Colonic mucosa (tissue), 4 donors: ENCODE results near the gene RFESD. TPM values are rescaled to one million over a fixed set of nuclear protein-coding genes. Genes with fewer than 3 reads are reported as not detected.

ENCODE experiments used
- DNase-seq: peaks from one replicate; pipeline ENCODE4 v3.0.0-alpha.2; 2020
- H3K27ac ChIP-seq: fragments of 200-600 bp; one replicate; pipeline ENCODE4 v1.8.0; 2021
- H3K27me3 ChIP-seq: fragments of 200-600 bp; one replicate; pipeline ENCODE4 v1.8.0; 2021
- H3K36me3 ChIP-seq: fragments of 200-600 bp; one replicate; pipeline ENCODE4 v1.8.0; 2021
- H3K4me1 ChIP-seq: fragments of 200-600 bp; one replicate; pipeline ENCODE4 v1.8.0; 2021; ENCODE audit warnings: mild to moderate bottlenecking
- H3K4me3 ChIP-seq: fragments of 200-600 bp; one replicate; pipeline ENCODE4 v1.8.0; 2021
- H3K9ac ChIP-seq, 2 donors: one replicate each; pipeline ENCODE4 v1.7.0; 2013; ENCODE audit warnings: control low read depth in 2 of 2, low read depth in 2 of 2, low read length in 2 of 2
- H3K9me3 ChIP-seq: fragments of 200-600 bp; one replicate; pipeline ENCODE4 v1.8.0; 2021
- CTCF ChIP-seq: fragments of 200-600 bp; IDR thresholded peaks from one replicate; pipeline ENCODE4 v1.8.0; 2022; ENCODE audit warnings: antibody characterized with exemption, mild to moderate bottlenecking
- intact Hi-C: fragments of 100-400 bp; cut with DNase I; formaldehyde crosslinking; loops from one replicate; pipeline ENCODE4 v1.14.1; 2022
- total RNA-seq, 2 donors: library from RNA; stranded (reverse); fragmentation: NEBNext Ultra II Directional in 1 of 2; extraction: Animal tissue kit (Norgen Biotek cat#: 25700) in 1 of 2; gene quantifications; one replicate each; pipeline ENCODE4 v1.2.1, GENCODE V29; 2021
- donor health status: healthy.
- donor health status: DM: no; HTN: no; CAD: no.
- donor health status: DM: no; HTN: no; CAD: no.

Gene RFESD
- total RNA-seq, 2 donors from 2014 or later: 0.89 to 2.0 TPM

- Histone ChIP-seq H3K9me3 (no peaks in the 10 kb centered on the region), H3K27ac (no peak overlapping the region), H3K4me3 (no peak overlapping the region), H3K9ac (no peak overlapping the region), H3K36me3 (no peaks in the 10 kb centered on the region), H3K4me1 (no peaks in the 10 kb centered on the region), H3K27me3 (no peaks in the 10 kb centered on the region)
- TF ChIP-seq CTCF: no peak
- intact Hi-C loops: no loop called here
- DNase-seq: no peak
Observed at GRCh38 chr5:95655575-95655974, 9.0 kb downstream of the RFESD start.

- Histone ChIP-seq H3K27me3 (no peaks in the 10 kb centered on the region), H3K27ac (no peak overlapping the region), H3K9ac (no peak overlapping the region), H3K4me1 (no peaks in the 10 kb centered on the region), H3K4me3 (no peak overlapping the region), H3K36me3 (no peaks in the 10 kb centered on the region), H3K9me3 (no peaks in the 10 kb centered on the region)
- DNase-seq: no peak
- intact Hi-C loops: loop anchor here (5.0 to 10.0 kb wide), 3 partner anchors 75 to 187 kb away; partner anchors contain the start of gene RHOBTB3
- no peak for TF ChIP-seq CTCF
Observed at GRCh38 chr5:95660060-95660459, 13.5 kb downstream of the RFESD start.

- H3K27ac ChIP-seq: no peak overlapping the region
Observed at GRCh38 chr5:95662946-95663345, 16.4 kb downstream of the RFESD start.

GRCh38 chr5:95664204-95664786 is 17.7 kb downstream of the RFESD start:
- intact Hi-C loops: loop anchor here (5.0 to 10.0 kb wide), 3 partner anchors 71 to 183 kb away; partner anchors contain the start of gene RHOBTB3
- Histone ChIP-seq H3K27ac (no peak overlapping the region), H3K36me3 (no peaks in the 10 kb centered on the region), H3K4me3 (no peak overlapping the region), H3K4me1 (no peaks in the 10 kb centered on the region), H3K27me3 (no peaks in the 10 kb centered on the region), H3K9me3 (no peaks in the 10 kb centered on the region), H3K9ac (peak overlapping the region in 1 of 2 donors; percentile 6)
- peak; percentile 38 for DNase-seq
- peak; percentile 81 for TF ChIP-seq CTCF

More at GRCh38 chr5:95662946-95663345, 16.4 kb downstream of the RFESD start:
- no peak overlapping the region for H3K4me3 ChIP-seq
- H3K9me3 ChIP-seq: no peaks in the 10 kb centered on the region
- no peak overlapping the region for H3K9ac ChIP-seq
- H3K27me3 ChIP-seq: no peaks in the 10 kb centered on the region
- no peak for DNase-seq
- intact Hi-C loops: loop anchor here (5.0 to 10.0 kb wide), 3 partner anchors 72 to 184 kb away; partner anchors contain the start of gene RHOBTB3
- no peaks in the 10 kb centered on the region for H3K4me1 ChIP-seq
- H3K36me3 ChIP-seq: no peaks in the 10 kb centered on the region
- no peak for TF ChIP-seq CTCF

- no peak overlapping the region for H3K9ac ChIP-seq
- H3K27me3 ChIP-seq: no peaks in the 10 kb centered on the region
- H3K36me3 ChIP-seq: no peaks in the 10 kb centered on the region
- no peak overlapping the region for H3K4me3 ChIP-seq
- intact Hi-C loops: loop anchor here (10.0 kb wide), 1 partner anchor 68 kb away; the partner anchor contains the start of gene RHOBTB3
- DNase-seq: no peak
- TF ChIP-seq CTCF: no peak
- no peak overlapping the region for H3K27ac ChIP-seq
- H3K9me3 ChIP-seq: no peaks in the 10 kb centered on the region
- no peaks in the 10 kb centered on the region for H3K4me1 ChIP-seq
Observed at GRCh38 chr5:95667061-95667618, 20.6 kb downstream of the RFESD start.
